GM12872 (cell line): ENCODE measurements around the gene ACKR4.

ENCODE experiments used
- CTCF ChIP-seq: IDR thresholded peaks from 3 replicates; pipeline ENCODE4 v1.5.1; 2011; ENCODE audit warnings: low read depth, mild to moderate bottlenecking, low read length, moderate library complexity; ENCODE audit not compliant: insufficient read depth

Gene ACKR4

GRCh38 chr3:132573797-132574211 is 23.3 kb upstream of the ACKR4 start:
- no peak for TF ChIP-seq CTCF

GRCh38 chr3:132587401-132587800 is 9.7 kb upstream of the ACKR4 start:
- no peak for TF ChIP-seq CTCF

GRCh38 chr3:132592216-132592615 is 4.9 kb upstream of the ACKR4 start:
- TF ChIP-seq CTCF = no peak

- no peak for TF ChIP-seq CTCF
Observed at GRCh38 chr3:132593241-132593946, 3.7 kb upstream of the ACKR4 start.

- no peak for TF ChIP-seq CTCF
Observed at GRCh38 chr3:132593947-132594323, 3.1 kb upstream of the ACKR4 start.

- TF ChIP-seq CTCF = no peak
Observed at GRCh38 chr3:132594498-132594897, 2.6 kb upstream of the ACKR4 start.

- no peak for TF ChIP-seq CTCF
Observed at GRCh38 chr3:132595014-132595413, 2.1 kb upstream of the ACKR4 start.
